OCI-LY7 (cell line): ENCODE data around the gene ANK3. TPM values are rescaled to one million over a fixed set of nuclear protein-coding genes. Genes with fewer than 3 reads are reported as not detected.

Experiments
- BruUV-seq: library from RNA; stranded (reverse); fragments of 400-500 nt; replicated peaks from 2 replicates; lab custom pipeline; 2021; lab: Mats Ljungman, UMichigan
- CTCF ChIA-PET: fragments of 300-600 bp; sonication (Branson Sonifier 250); formaldehyde crosslinking; loops from one replicate; lab custom pipeline; 2022; ENCODE audit warnings: antibody characterized with exemption; ENCODE audit not compliant: unreplicated experiment; lab: Charles Lee
- POLR2A ChIA-PET: fragments of 300-600 bp; sonication (Branson Sonifier 250); formaldehyde crosslinking; loops from one replicate; lab custom pipeline; 2022; ENCODE audit warnings: antibody characterized with exemption; lab: Charles Lee
- DNase-seq: peaks from one replicate; pipeline ENCODE4 v3.0.0-alpha.2; 2015; ENCODE audit warnings: low spot score
- H2AFZ ChIP-seq: fragments of 200-600 bp; sonication (generic), shearing (Covaris generic); 2 replicates; pipeline ENCODE4 v1.6.1; 2014; ENCODE audit warnings: mild to moderate bottlenecking, antibody characterized with exemption, low read length, moderate library complexity
- H3K27ac ChIP-seq: fragments of 200-600 bp; sonication (generic); 2 replicates; pipeline ENCODE4 v1.5.1; 2014; ENCODE audit warnings: mixed run types, low read depth, mild to moderate bottlenecking, moderate library complexity, low read length, inconsistent platforms; ENCODE audit not compliant: poor library complexity, severe bottlenecking
- H3K36me3 ChIP-seq: fragments of 200-600 bp; sonication (generic); 2 replicates; pipeline ENCODE4 v1.6.1; 2014; ENCODE audit warnings: mild to moderate bottlenecking, antibody characterized with exemption, low read length, moderate library complexity, mixed read lengths; ENCODE audit not compliant: insufficient read depth
- H3K4me1 ChIP-seq: fragments of 200-600 bp; sonication (generic); 2 replicates; pipeline ENCODE4 v1.5.1; 2014; ENCODE audit warnings: mild to moderate bottlenecking, low read length; ENCODE audit not compliant: insufficient read depth, poor library complexity, severe bottlenecking
- H3K4me2 ChIP-seq: fragments of 200-600 bp; sonication (generic); 2 replicates; pipeline ENCODE4 v1.6.1; 2014; ENCODE audit warnings: mild to moderate bottlenecking, low read length
- H3K4me3 ChIP-seq: fragments of 200-600 bp; sonication (generic); 2 replicates; pipeline ENCODE4 v1.5.1; 2014; ENCODE audit warnings: mild to moderate bottlenecking, low read depth, low read length; ENCODE audit not compliant: poor library complexity, severe bottlenecking
- H3K79me2 ChIP-seq: fragments of 200-600 bp; sonication (generic); 2 replicates; pipeline ENCODE4 v1.6.1; 2016; ENCODE audit warnings: low read depth, mild to moderate bottlenecking, low read length, moderate library complexity, mixed read lengths; ENCODE audit not compliant: insufficient read depth
- H3K9me2 ChIP-seq: fragments of 200-600 bp; sonication (generic); 2 replicates; pipeline ENCODE4 v1.6.1; 2016; ENCODE audit warnings: mild to moderate bottlenecking, low read length, mixed read lengths; ENCODE audit not compliant: insufficient read depth
- H3K9me3 ChIP-seq: fragments of 200-600 bp; sonication (generic); 2 replicates; pipeline ENCODE4 v1.6.1; 2014; ENCODE audit warnings: mild to moderate bottlenecking, mixed run types, low read length, mixed read lengths
- H4K20me1 ChIP-seq: fragments of 200-600 bp; sonication (generic); 2 replicates; pipeline ENCODE4 v1.6.1; 2014; ENCODE audit warnings: mild to moderate bottlenecking, antibody characterized with exemption, low read length, moderate library complexity, mixed read lengths; ENCODE audit not compliant: insufficient read depth
- CTCF ChIP-seq: fragments of 200-600 bp; sonication (generic); conservative IDR thresholded peaks from 2 replicates; pipeline ENCODE4 v1.5.1; 2014; ENCODE audit warnings: mild to moderate bottlenecking, antibody characterized with exemption, low read length, moderate library complexity, mixed read lengths
- EZH2phosphoT487 ChIP-seq: fragments of 200-600 bp; sonication (generic); IDR thresholded peaks from 2 replicates; pipeline ENCODE4 v1.6.1; 2018; ENCODE audit warnings: low read depth, borderline replicate concordance, mild to moderate bottlenecking, mixed run types, antibody characterized with exemption, low read length, moderate library complexity, mixed read lengths
- intact Hi-C: fragments of 100-400 bp; cut with micrococcal nuclease; formaldehyde crosslinking; loops from one replicate; pipeline ENCODE4 v1.10.0; 2022; ENCODE audit not compliant: unreplicated experiment
- total RNA-seq, 2 experiments: library from RNA; depleted of rRNA in 1 of 2; stranded (reverse); fragments of >200 nt in 1 of 2; shearing (Covaris generic) in 1 of 2; gene quantifications; 2 replicates each; pipeline ENCODE4 v1.2.3, GENCODE V29; 2014 to 2022

ANK3 gene
- total RNA-seq, 2 experiments from 2014 or later, result 0.13 to 0.49 TPM

GRCh38 chr10:60138842-60139241, 250.8 kb downstream of the ANK3 start:
- DNase-seq, result no peak
- Histone ChIP-seq H3K27ac (no peak overlapping the region), H3K79me2 (no peaks in the 10 kb centered on the region), H2AFZ (no peak overlapping the region), H3K4me1 (no peaks in the 10 kb centered on the region), H3K4me3 (no peak overlapping the region), H3K9me3 (no peaks in the 10 kb centered on the region), H3K4me2 (no peak overlapping the region), H4K20me1 (no peaks in the 10 kb centered on the region), H3K36me3 (no peaks in the 10 kb centered on the region), H3K9me2 (no peaks in the 10 kb centered on the region)
- CTCF ChIA-PET, result no interaction called here
- TF ChIP-seq CTCF, result no peak
- TF ChIP-seq EZH2phosphoT487, result no peak
- BruUV-seq, result no TSS peak
- intact Hi-C loops, result no loop called here
- POLR2A ChIA-PET, result no interaction called here

DNA sequence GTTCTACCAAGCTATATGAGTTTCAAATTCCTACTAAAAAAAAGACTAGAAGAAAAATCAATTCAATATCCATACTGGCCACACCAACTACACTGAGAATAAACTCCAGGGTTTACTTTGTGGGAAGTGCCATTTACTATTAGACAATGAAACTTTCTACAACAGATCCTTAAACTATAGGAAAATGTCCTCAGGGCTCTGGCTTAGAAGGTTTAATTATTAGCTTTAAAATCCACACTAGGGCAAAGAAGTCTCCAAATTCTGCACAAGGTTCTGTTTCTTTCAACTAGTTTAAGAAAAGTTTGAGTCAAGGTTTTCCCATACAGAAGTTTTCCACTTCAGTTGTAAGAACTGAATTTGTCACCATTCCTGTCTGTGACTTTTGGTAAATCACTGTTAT, 251.6 kb downstream of the ANK3 start:
- BruUV-seq, result no TSS peak
- Histone ChIP-seq H3K4me3 (no peak overlapping the region), H3K4me1 (no peaks in the 10 kb centered on the region), H3K79me2 (no peaks in the 10 kb centered on the region), H3K9me2 (no peaks in the 10 kb centered on the region), H3K27ac (no peak overlapping the region), H3K36me3 (no peaks in the 10 kb centered on the region), H3K4me2 (no peak overlapping the region), H3K9me3 (no peaks in the 10 kb centered on the region), H4K20me1 (no peaks in the 10 kb centered on the region), H2AFZ (no peak overlapping the region)
- TF ChIP-seq EZH2phosphoT487, result no peak
- TF ChIP-seq CTCF, result no peak
- DNase-seq, result no peak
- POLR2A ChIA-PET, result interaction anchor here (0.7 to 0.8 kb wide), 2 partner anchors 9 to 26 kb away, joined by 3 read pairs; no protein-coding TSS in a partner anchor
- CTCF ChIA-PET, result no interaction called here
- intact Hi-C loops, result no loop called here

DNA sequence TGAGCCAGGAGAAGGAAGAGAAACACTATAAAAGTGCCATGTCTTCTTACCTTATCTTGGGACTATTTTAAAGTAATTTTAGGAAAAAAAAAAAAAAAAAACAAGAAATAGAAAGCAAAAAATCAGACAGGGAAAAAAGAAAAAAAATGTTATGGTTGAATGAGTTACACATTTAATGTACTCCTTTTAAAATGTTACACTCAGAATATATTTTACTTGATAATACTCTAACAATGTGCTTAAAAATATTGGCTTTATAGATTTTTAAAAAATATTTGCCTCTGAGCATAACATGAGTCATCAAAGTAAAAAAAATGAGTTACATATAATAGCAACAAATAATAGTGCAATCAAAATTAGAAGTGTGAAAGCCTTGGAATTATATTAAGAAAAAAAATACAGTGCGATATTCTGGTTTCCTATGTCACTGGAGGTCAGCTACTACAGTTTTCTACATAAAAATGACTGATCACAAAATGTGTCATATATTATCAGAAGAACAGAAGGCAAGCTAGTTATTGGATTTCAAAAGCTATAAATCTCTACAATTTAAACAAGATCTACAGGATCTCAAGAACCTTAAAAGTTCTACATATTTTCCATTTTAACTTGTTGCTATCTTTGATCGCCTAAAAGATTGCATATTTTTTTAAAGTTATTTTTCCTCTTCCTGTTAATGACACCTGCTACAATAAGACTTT, 252.2 kb downstream of the ANK3 start:
- Histone ChIP-seq H3K79me2 (no peaks in the 10 kb centered on the region), H3K4me3 (no peak overlapping the region), H3K4me2 (no peak overlapping the region), H3K9me2 (no peaks in the 10 kb centered on the region), H3K4me1 (no peaks in the 10 kb centered on the region), H4K20me1 (no peaks in the 10 kb centered on the region), H2AFZ (no peak overlapping the region), H3K36me3 (no peaks in the 10 kb centered on the region), H3K9me3 (no peaks in the 10 kb centered on the region), H3K27ac (no peak overlapping the region)
- DNase-seq, result no peak
- ChIA-PET POLR2A (interaction anchor here (0.7 to 0.8 kb wide), 2 partner anchors 26 to 1029 kb away, joined by 3 to 9 read pairs; no protein-coding TSS in a partner anchor), CTCF (no interaction called here)
- intact Hi-C loops, result no loop called here
- BruUV-seq, result no TSS peak
- no peak for TF ChIP-seq CTCF
- TF ChIP-seq EZH2phosphoT487, result no peak
